Coronary artery (tissue), 2 donors: ENCODE measurements around the gene SLC66A2.
A peak's percentile ranks its signal among the peaks of the same experiment; 100 is the strongest.

Experiments used
- DNase-seq: peaks from one replicate; pipeline ENCODE4 v3.0.0-alpha.2; 2017; ENCODE audit warnings: low spot score
- H3K27ac ChIP-seq, 2 donors: fragments of 200-600 bp; sonication (generic); one replicate each; pipeline ENCODE4 v1.5.1; 2016 to 2019
- H3K4me3 ChIP-seq: fragments of 200-600 bp; sonication (generic); 2 replicates; pipeline ENCODE4 v1.5.1; 2016; ENCODE audit warnings: mild to moderate bottlenecking, moderate library complexity
- CTCF ChIP-seq: fragments of 200-600 bp; sonication (generic); IDR thresholded peaks from one replicate; pipeline ENCODE4 v1.5.1; 2019; ENCODE audit warnings: antibody characterized with exemption

Gene SLC66A2

GRCh38 chr18:79912409-79912991, 39.0 kb downstream of the SLC66A2 start:
- H3K27ac ChIP-seq, result no peak overlapping the region
- H3K4me3 ChIP-seq, result no peak overlapping the region
- peak; percentile 68 for DNase-seq
- TF ChIP-seq CTCF, result no peak

GRCh38 chr18:79911344-79912270, 39.8 kb downstream of the SLC66A2 start:
- Histone ChIP-seq H3K4me3 (no peak overlapping the region), H3K27ac (no peak overlapping the region)
- no peak for TF ChIP-seq CTCF
- no peak for DNase-seq

GRCh38 chr18:79910563-79911343, 40.7 kb downstream of the SLC66A2 start:
- TF ChIP-seq CTCF, result no peak
- Histone ChIP-seq H3K27ac (no peak overlapping the region), H3K4me3 (no peak overlapping the region)
- DNase-seq, result peak; percentile 55

GRCh38 chr18:79906706-79907105, 44.7 kb downstream of the SLC66A2 start:
- no peak overlapping the region for H3K27ac ChIP-seq
- no peak overlapping the region for H3K4me3 ChIP-seq
- TF ChIP-seq CTCF, result no peak
- DNase-seq, result no peak

GRCh38 chr18:79905993-79906392, 45.5 kb downstream of the SLC66A2 start:
- no peak overlapping the region for H3K27ac ChIP-seq
- H3K4me3 ChIP-seq, result no peak overlapping the region
- TF ChIP-seq CTCF, result no peak
- no peak for DNase-seq

GRCh38 chr18:79905389-79905911, 46.0 kb downstream of the SLC66A2 start:
- no peak overlapping the region for H3K4me3 ChIP-seq
- no peak for TF ChIP-seq CTCF
- peak; percentile 68 for DNase-seq
- H3K27ac ChIP-seq, result no peak overlapping the region
